H1 (cell line): ENCODE results near the gene LIN28A. TPM values are rescaled to one million over a fixed set of nuclear protein-coding genes. Genes with fewer than 3 reads are reported as not detected.

Experiments
- BCL11A ChIP-seq, 2 experiments: IDR thresholded peaks; one replicate each; pipeline ENCODE4 v1.6.1; 2011; ENCODE audit warnings: low read depth in 2 of 2, low read length in 2 of 2, mild to moderate bottlenecking in 2 of 2
- CBX8 ChIP-seq: fragments of 300-800, 300-1000 bp; sonication (generic); IDR thresholded peaks from 2 replicates; pipeline ENCODE4 v1.7.1; 2016; ENCODE audit warnings: low read depth, low read length, borderline replicate concordance
- CEBPB ChIP-seq: IDR thresholded peaks from 2 replicates; pipeline ENCODE4 v1.6.1; 2012; ENCODE audit warnings: low read depth, low read length
- CHD1 ChIP-seq: IDR thresholded peaks from 2 replicates; pipeline ENCODE4 v1.6.1; 2012; ENCODE audit warnings: low read depth, low read length, improper control_type of control experiment
- CHD2 ChIP-seq: IDR thresholded peaks from 2 replicates; pipeline ENCODE4 v1.6.1; 2012; ENCODE audit warnings: low read length, improper control_type of control experiment
- CTBP2 ChIP-seq: IDR thresholded peaks from 2 replicates; pipeline ENCODE4 v1.7.0; 2011; ENCODE audit warnings: borderline replicate concordance, mild to moderate bottlenecking, moderate library complexity, mixed read lengths, low read length; ENCODE audit not compliant: insufficient read depth, insufficient read length
- GTF2F1 ChIP-seq: IDR thresholded peaks from 2 replicates; pipeline ENCODE4 v1.6.1; 2012; ENCODE audit warnings: low read depth, low read length, improper control_type of control experiment, borderline replicate concordance
- HDAC6 ChIP-seq: IDR thresholded peaks from one replicate; pipeline ENCODE4 v1.7.1; 2012; ENCODE audit warnings: low read depth, mild to moderate bottlenecking, inconsistent platforms, low read length, moderate library complexity
- JUN ChIP-seq: IDR thresholded peaks from 2 replicates; pipeline ENCODE4 v1.6.1; 2011; ENCODE audit warnings: low read depth, mild to moderate bottlenecking, improper control_type of control experiment, low read length
- KDM1A ChIP-seq: fragments of 200-600, 300-600 bp; sonication (generic); IDR thresholded peaks from 2 replicates; pipeline ENCODE4 v1.7.1; 2016; ENCODE audit warnings: mild to moderate bottlenecking, low read length, borderline replicate concordance
- MAFK ChIP-seq: IDR thresholded peaks from 2 replicates; pipeline ENCODE4 v1.6.1; 2012; ENCODE audit warnings: low read depth, mild to moderate bottlenecking, improper control_type of control experiment, low read length
- POLR2A ChIP-seq, 2 experiments: IDR thresholded peaks; 1 replicate in 1 of 2; 2 replicates in 1 of 2; pipeline ENCODE4 v1.6.1; 2011; ENCODE audit warnings: low read depth in 2 of 2, low read length in 2 of 2, mild to moderate bottlenecking in 2 of 2; ENCODE audit errors: control extremely low read depth in 1 of 2
- RBBP5 ChIP-seq: IDR thresholded peaks from 2 replicates; pipeline ENCODE4 v1.7.1; 2012; ENCODE audit warnings: low read depth, mild to moderate bottlenecking, inconsistent platforms, low read length, moderate library complexity, borderline replicate concordance
- RFX5 ChIP-seq: IDR thresholded peaks from 2 replicates; pipeline ENCODE4 v1.6.1; 2011; ENCODE audit warnings: low read depth, low read length, improper control_type of control experiment, borderline replicate concordance
- RNF2 ChIP-seq: fragments of 200-900, 300-1000 bp; sonication (generic); IDR thresholded peaks from 2 replicates; pipeline ENCODE4 v1.7.1; 2016; ENCODE audit warnings: borderline replicate concordance, low read depth, mild to moderate bottlenecking, antibody characterized with exemption, low read length; ENCODE audit not compliant: poor library complexity, severe bottlenecking; ENCODE audit errors: missing control alignments
- SAP30 ChIP-seq: fragments of 300-600 bp; sonication (generic); IDR thresholded peaks from 2 replicates; pipeline ENCODE4 v1.7.1; 2012; ENCODE audit warnings: low read length, moderate library complexity, mild to moderate bottlenecking, inconsistent platforms; ENCODE audit not compliant: insufficient read depth, insufficient replicate concordance
- SIN3A ChIP-seq, 2 experiments: IDR thresholded peaks in 1 of 2; conservative IDR thresholded peaks in 1 of 2; 2 replicates each; pipeline ENCODE4 v1.6.1; 2011 to 2012; ENCODE audit warnings: low read length in 2 of 2, improper control_type of control experiment in 1 of 2, low read depth in 1 of 2, mild to moderate bottlenecking in 1 of 2
- SP2 ChIP-seq: IDR thresholded peaks from 2 replicates; pipeline ENCODE4 v1.6.1; 2012; ENCODE audit warnings: mild to moderate bottlenecking, low read length, inconsistent platforms
- SP4 ChIP-seq: IDR thresholded peaks from 2 replicates; pipeline ENCODE4 v1.6.1; 2012; ENCODE audit warnings: low read length, inconsistent platforms
- SUZ12 ChIP-seq: fragments of 200-600 bp; sonication (generic); IDR thresholded peaks from 2 replicates; pipeline ENCODE4 v1.6.1; 2012; ENCODE audit warnings: mild to moderate bottlenecking, inconsistent platforms, low read length, moderate library complexity, mixed read lengths
- TAF1 ChIP-seq: IDR thresholded peaks from 2 replicates; pipeline ENCODE4 v1.6.1; 2011; ENCODE audit warnings: mild to moderate bottlenecking, low read depth, low read length
- ZNF274 ChIP-seq: IDR thresholded peaks from 2 replicates; pipeline ENCODE4 v1.7.0; 2012; ENCODE audit warnings: low read length, borderline replicate concordance; ENCODE audit errors: extremely low read depth
- polyA plus RNA-seq, 7 experiments: library from polyadenylated mRNA; depleted of rRNA in 3 of 7; stranded (reverse) in 5 of 7; unstranded in 2 of 7; fragments of >200 nt in 5 of 7; fragments of 200-250 nt in 2 of 7; gene quantifications; 1 replicate in 5 of 7; 2 replicates in 1 of 7; 4 replicates in 1 of 7; pipeline versions ENCODE4 v1.2.1 to v1.2.3, GENCODE V29; 2011 to 2013; ENCODE audit warnings: missing spikeins in 2 of 7, mixed read lengths in 2 of 7
- total RNA-seq: library from RNA; stranded (reverse); fragmentation: NEBNext Ultra II Directional; extraction: Animal tissue kit (Norgen Biotek cat#: 25700); gene quantifications from 2 replicates; pipeline ENCODE4 v1.2.1, GENCODE V29; 2021
- TF ChIP-seq, protein P1 (sequence below): IDR thresholded peaks from 2 replicates; pipeline ENCODE4 v1.6.1; 2012; ENCODE audit warnings: low read length, inconsistent platforms

Gene LIN28A
- total and polyA plus RNA-seq, 2 of the 8 experiments (the other 6 are each of a cell fraction or from before 2014, with no cell fraction given), result 403 to 1,486 TPM

DNA sequence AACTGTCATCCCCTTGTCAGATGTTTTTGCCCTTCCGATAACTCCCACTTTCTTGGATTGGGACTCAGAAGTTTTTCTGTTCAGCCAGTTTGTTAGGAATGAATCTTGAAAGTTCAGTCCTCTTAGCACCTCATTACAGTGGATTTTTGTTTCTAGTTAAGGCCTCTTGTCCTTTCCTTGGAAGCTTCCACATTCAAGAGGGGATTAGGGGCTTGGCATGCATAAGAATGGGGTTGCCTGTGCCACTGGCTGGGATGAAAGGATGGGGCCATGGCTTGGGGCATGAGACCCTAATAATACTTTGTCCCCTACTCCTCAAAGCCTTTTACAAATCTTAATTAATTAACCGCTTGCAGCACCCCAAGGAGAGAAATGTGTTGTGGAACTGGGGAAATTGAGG, 19.1 kb downstream of the LIN28A start (continued):
- TF ChIP-seq SIN3A (conservative IDR thresholded peaks at IDR 0.05 in 1 of 2, IDR thresholded peaks at IDR 0.05 in 1 of 2; ENCODE audit: low read depth in 1 of 2, low read length in 2 of 2) (no peak), CBX8 (no peak), JUN (no peak), BCL11A (IDR thresholded peaks at IDR 0.05; ENCODE audit: low read depth in 2 of 2, low read length in 2 of 2) (peak in 1 of 2 experiments; percentile 21), SP2 (no peak), SP4 (no peak), SUZ12 (no peak), RNF2 (no peak), GTF2F1 (no peak), RFX5 (no peak), KDM1A (no peak), CHD2 (no peak), SAP30 (no peak), RBBP5 (no peak), MAFK (no peak), CTBP2 (no peak), CHD1 (no peak), HDAC6 (no peak), TAF1 (no peak), CEBPB (no peak), POLR2A (IDR thresholded peaks at IDR 0.05; ENCODE audit: control extremely low read depth in 1 of 2, low read depth in 2 of 2, low read length in 2 of 2) (no peak), ZNF274 (no peak)
- TF ChIP-seq, protein P1, sequence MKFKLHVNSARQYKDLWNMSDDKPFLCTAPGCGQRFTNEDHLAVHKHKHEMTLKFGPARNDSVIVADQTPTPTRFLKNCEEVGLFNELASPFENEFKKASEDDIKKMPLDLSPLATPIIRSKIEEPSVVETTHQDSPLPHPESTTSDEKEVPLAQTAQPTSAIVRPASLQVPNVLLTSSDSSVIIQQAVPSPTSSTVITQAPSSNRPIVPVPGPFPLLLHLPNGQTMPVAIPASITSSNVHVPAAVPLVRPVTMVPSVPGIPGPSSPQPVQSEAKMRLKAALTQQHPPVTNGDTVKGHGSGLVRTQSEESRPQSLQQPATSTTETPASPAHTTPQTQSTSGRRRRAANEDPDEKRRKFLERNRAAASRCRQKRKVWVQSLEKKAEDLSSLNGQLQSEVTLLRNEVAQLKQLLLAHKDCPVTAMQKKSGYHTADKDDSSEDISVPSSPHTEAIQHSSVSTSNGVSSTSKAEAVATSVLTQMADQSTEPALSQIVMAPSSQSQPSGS, result peak; percentile 26; the same call in 1 of the 2 replicates
